Right lobe of liver (tissue), 6 donors: ENCODE results near the gene ST3GAL5. TPM values are rescaled to one million over a fixed set of nuclear protein-coding genes. Genes with fewer than 3 reads are reported as not detected.

Experiments
- ATAC-seq, 4 donors: fragments of 200-7000 bp; cut with Tn5 transposase; one replicate each; pipeline ENCODE4 v1.9.1; 2020; ENCODE audit warnings: mild to moderate bottlenecking in 4 of 4, moderate library complexity in 4 of 4
- DNase-seq, 3 donors: peaks; one replicate each; pipeline ENCODE4 v3.0.0-alpha.2; 2020
- H3K27ac ChIP-seq, 3 donors: fragments of 200-600 bp; one replicate each; pipeline ENCODE4 v1.8.0; 2022
- H3K27me3 ChIP-seq, 2 donors: fragments of 200-600 bp; one replicate each; pipeline ENCODE4 v1.8.0; 2022
- H3K36me3 ChIP-seq, 4 donors: fragments of 200-600 bp; sonication (generic) in 1 of 4; one replicate each; pipeline versions ENCODE4 v1.5.1 to v1.8.0; 2017 to 2022; ENCODE audit warnings: control low read depth in 1 of 4
- H3K4me1 ChIP-seq, 4 donors: fragments of 200-600 bp; sonication (generic) in 1 of 4; one replicate each; pipeline versions ENCODE4 v1.5.1 to v1.8.0; 2017 to 2022; ENCODE audit warnings: control low read depth in 1 of 4
- H3K4me3 ChIP-seq, 3 donors: fragments of 200-600 bp; one replicate each; pipeline ENCODE4 v1.8.0; 2022
- H3K9me3 ChIP-seq, 4 donors: fragments of 200-600 bp; sonication (generic) in 1 of 4; one replicate each; pipeline versions ENCODE4 v1.5.1 to v1.8.0; 2017 to 2022; ENCODE audit warnings: control low read depth in 1 of 4
- POLR2A ChIP-seq: fragments of 450-650 bp; IDR thresholded peaks from one replicate; pipeline ENCODE4 v1.6.1; 2017; ENCODE audit warnings: antibody characterized with exemption, mild to moderate bottlenecking
- WGBS: methylation state at CpG from one replicate; pipeline ENCODE4 v1.1.6; 2018; ENCODE audit warnings: low coverage, low lambda C conversion rate; ENCODE audit not compliant: insufficient coverage; ENCODE audit errors: missing lambda C conversion rate; 5-methylcytosine and 5-hydroxymethylcytosine counted together
- intact Hi-C, 2 donors: fragments of 100-400 bp; cut with DNase I; formaldehyde crosslinking; loops; one replicate each; pipeline versions ENCODE4 v1.11.2 to v1.14.1; 2022
- total RNA-seq, 6 experiments: library from RNA; depleted of rRNA in 2 of 6; stranded (reverse); fragments of >200 nt in 2 of 6; fragmentation: NEBNext Ultra II Directional in 3 of 6; extraction: Animal tissue kit (Norgen Biotek cat#: 25700) in 3 of 6; gene quantifications; one replicate each; pipeline versions ENCODE4 v1.1.0 to v1.2.4, GENCODE V29; 2016 to 2023
- TF ChIP-seq, protein P1 (sequence below), 4 donors: fragments of 200-600 bp in 3 of 4; fragments of 450-650 bp in 1 of 4; IDR thresholded peaks; one replicate each; pipeline versions ENCODE4 v1.5.1 to v1.8.0; 2016 to 2022; ENCODE audit warnings: antibody characterized with exemption in 4 of 4, mild to moderate bottlenecking in 2 of 4
- donor health status: DM: no; HTN: yes; CAD: no.
- donor health status: DM: no; HTN: no; CAD: no.
- donor health status: DM: no; HTN: no; CAD: no.
- donor health status: DM: no; HTN: yes; CAD: no.
- donor health status: DM: no; HTN: yes; CAD: no.

The ST3GAL5 gene
- total RNA-seq, 6 experiments from 2014 or later: 8.6 to 22.2 (median 10.9) TPM

DNA sequence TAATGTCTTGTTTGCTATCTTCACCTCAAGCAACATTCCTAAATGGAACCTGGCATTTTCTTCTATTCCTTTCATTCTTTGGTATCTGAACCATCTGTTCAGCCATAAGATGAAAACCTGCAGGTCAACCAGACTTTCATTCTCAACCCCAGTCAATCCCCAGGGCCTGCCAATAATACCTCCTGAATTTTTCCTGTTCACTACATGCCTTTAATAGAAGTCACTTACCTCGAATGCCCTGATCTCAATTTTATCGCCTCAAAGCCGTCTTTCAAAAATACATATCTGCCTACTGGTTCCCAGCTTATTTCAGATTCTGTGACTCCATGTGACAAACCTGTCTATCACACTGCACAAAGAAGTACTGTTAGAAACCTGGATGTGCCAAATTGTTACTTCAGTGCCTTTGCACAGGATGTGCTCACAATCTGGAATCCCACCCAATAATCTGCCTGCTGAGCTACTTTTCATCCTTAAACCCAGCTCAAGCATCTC lies 22.6 kb downstream of the ST3GAL5 start:
- TF ChIP-seq, protein P1, sequence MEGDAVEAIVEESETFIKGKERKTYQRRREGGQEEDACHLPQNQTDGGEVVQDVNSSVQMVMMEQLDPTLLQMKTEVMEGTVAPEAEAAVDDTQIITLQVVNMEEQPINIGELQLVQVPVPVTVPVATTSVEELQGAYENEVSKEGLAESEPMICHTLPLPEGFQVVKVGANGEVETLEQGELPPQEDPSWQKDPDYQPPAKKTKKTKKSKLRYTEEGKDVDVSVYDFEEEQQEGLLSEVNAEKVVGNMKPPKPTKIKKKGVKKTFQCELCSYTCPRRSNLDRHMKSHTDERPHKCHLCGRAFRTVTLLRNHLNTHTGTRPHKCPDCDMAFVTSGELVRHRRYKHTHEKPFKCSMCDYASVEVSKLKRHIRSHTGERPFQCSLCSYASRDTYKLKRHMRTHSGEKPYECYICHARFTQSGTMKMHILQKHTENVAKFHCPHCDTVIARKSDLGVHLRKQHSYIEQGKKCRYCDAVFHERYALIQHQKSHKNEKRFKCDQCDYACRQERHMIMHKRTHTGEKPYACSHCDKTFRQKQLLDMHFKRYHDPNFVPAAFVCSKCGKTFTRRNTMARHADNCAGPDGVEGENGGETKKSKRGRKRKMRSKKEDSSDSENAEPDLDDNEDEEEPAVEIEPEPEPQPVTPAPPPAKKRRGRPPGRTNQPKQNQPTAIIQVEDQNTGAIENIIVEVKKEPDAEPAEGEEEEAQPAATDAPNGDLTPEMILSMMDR (IDR thresholded peaks at IDR 0.05): no peak
- TF ChIP-seq POLR2A: no peak
- Histone ChIP-seq H3K36me3 (peaks cover 0 to 18% (median 0%) of the 10 kb centered on the region in 4 donors), H3K27me3 (no peaks in the 10 kb centered on the region), H3K4me3 (no peak overlapping the region), H3K9me3 (no peaks in the 10 kb centered on the region), H3K27ac (no peak overlapping the region), H3K4me1 (no peaks in the 10 kb centered on the region)
- no peak for DNase-seq
- intact Hi-C loops: no loop called here
- WGBS: 96% methylated on average over 3 of the region's 3 CpGs
- no peak for ATAC-seq

DNA sequence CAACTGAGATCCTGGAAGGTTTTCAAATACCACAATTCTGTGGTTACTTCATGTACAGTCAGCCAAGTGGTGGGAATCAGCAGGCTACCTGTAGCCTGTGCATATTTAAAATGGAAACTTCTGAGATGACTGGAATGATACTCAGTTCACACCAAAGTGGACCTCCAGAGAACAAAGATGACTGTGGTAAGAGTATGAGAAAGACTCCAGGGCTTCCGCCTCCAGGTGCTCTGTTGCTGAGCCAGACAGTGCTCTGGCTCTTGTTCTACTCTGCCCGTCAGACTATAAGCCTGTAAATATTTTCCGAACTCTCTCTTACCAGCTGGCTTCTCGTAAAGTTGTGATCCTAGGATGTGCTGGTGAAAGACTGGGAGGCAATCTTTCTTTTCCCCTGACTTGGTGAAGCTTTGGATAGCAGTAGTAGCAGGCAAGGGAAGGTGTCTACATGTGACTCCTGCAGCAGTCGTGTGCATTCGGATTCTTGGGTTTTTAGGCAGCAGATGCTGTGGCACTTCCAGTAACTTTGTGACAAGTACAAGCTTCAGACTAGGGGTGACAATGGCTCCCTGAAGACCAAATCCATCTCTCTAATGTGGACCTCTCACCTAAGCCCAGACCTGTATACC lies 23.1 kb downstream of the ST3GAL5 start:
- TF ChIP-seq, protein P1 (IDR thresholded peaks at IDR 0.05): no peak
- no peak for TF ChIP-seq POLR2A
- H3K4me1 ChIP-seq: no peaks in the 10 kb centered on the region
- no peak overlapping the region for H3K4me3 ChIP-seq
- H3K36me3 ChIP-seq: peaks cover 0 to 22% (median 0%) of the 10 kb centered on the region in 4 donors
- peak in 1 of 4 donors; percentile 12 for ATAC-seq
- H3K9me3 ChIP-seq: no peaks in the 10 kb centered on the region
- no peak overlapping the region for H3K27ac ChIP-seq
- intact Hi-C loops: no loop called here
- no peak for DNase-seq
- no peaks in the 10 kb centered on the region for H3K27me3 ChIP-seq
- 89% methylated on average over 4 of the region's 6 CpGs for WGBS

DNA sequence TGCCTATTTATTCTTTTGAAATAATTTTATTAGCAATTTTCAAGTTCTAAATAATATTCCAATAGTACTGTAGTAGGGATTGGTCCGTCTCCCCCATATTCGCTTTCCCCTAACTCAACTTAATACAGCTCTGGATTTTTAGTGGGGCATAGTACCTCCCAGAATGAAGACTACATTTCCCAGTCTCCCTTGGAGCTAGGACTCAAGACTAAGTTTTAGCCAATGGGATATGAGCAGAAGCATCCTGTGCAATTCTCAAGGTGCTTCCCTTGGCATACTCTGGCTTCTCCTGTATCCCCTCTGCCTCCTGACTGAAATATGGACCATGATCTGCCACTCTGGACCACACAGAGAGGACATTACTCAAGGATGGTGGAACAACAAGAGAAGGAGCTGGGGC lies 24.1 kb downstream of the ST3GAL5 start:
- H3K36me3 ChIP-seq: peaks cover 0 to 32% (median 4%) of the 10 kb centered on the region in 4 donors
- H3K9me3 ChIP-seq: no peaks in the 10 kb centered on the region
- no peak overlapping the region for H3K27ac ChIP-seq
- H3K27me3 ChIP-seq: no peaks in the 10 kb centered on the region
- H3K4me3 ChIP-seq: no peak overlapping the region
- H3K4me1 ChIP-seq: no peaks in the 10 kb centered on the region
- DNase-seq: no peak
- TF ChIP-seq, protein P1 (IDR thresholded peaks at IDR 0.05): no peak
- no peak for TF ChIP-seq POLR2A
- ATAC-seq: no peak
- 95% methylated on average over 2 of the region's 2 CpGs for WGBS
- intact Hi-C loops: no loop called here

DNA sequence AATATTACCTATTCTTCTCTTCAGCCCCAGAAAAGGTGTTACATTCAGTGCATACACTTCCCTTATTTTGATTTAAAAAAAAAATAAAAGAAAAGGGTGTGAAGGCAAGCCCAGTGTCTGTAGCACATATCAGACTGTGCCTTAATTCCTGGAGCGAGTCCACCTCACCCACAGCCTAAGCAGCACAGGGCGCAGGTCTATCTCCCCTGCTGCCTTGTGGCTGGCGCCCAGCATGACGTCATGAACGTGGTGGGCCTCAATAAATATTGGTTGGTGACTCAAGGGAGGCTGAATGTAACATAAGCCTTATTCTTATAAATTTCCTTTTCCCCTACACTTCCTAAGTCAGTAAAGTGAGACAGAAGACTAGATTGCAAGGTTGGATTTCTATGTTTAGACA lies 26.4 kb downstream of the ST3GAL5 start:
- peaks cover 0 to 34% (median 4%) of the 10 kb centered on the region in 4 donors for H3K36me3 ChIP-seq
- H3K4me1 ChIP-seq: no peaks in the 10 kb centered on the region
- peak overlapping the region in 1 of 3 donors; percentile 24 for H3K27ac ChIP-seq
- 77% methylated on average over 5 of the region's 5 CpGs for WGBS
- TF ChIP-seq POLR2A: no peak
- TF ChIP-seq, protein P1 (IDR thresholded peaks at IDR 0.05): no peak
- intact Hi-C loops: no loop called here
- no peak overlapping the region for H3K4me3 ChIP-seq
- no peaks in the 10 kb centered on the region for H3K9me3 ChIP-seq
- ATAC-seq: peak in 1 of 4 donors; percentile 24
- no peak for DNase-seq
- no peaks in the 10 kb centered on the region for H3K27me3 ChIP-seq
